ENCODE data around the gene DMRTB1. TPM values are rescaled to one million over a fixed set of nuclear protein-coding genes. Genes with fewer than 3 reads are reported as not detected.
"Not testable (repeated sequence)": the region's sequence is repeated elsewhere in the genome, so short reads cannot be mapped to it uniquely, and the experiment has no call there.

Gene DMRTB1
- total and polyA plus RNA-seq, 2 donors: 0.02 TPM; not detected in 1

GRCh38 chr1:53431805-53432565, 27.2 kb upstream of the DMRTB1 start:
- Histone ChIP-seq H3K9me3 (ENCODE audit: control insufficient read depth in 2 of 2, insufficient read depth in 1 of 2, low read length in 1 of 2) (no peaks in the 10 kb centered on the region), H3K27ac (ENCODE audit: low read depth in 1 of 2, low read length in 1 of 2) (no peak overlapping the region), H3K27me3 (ENCODE audit: control insufficient read depth in 2 of 2, insufficient read depth in 1 of 2, low read length in 1 of 2) (no peaks in the 10 kb centered on the region), H3K4me3 (ENCODE audit: low read length in 2 of 2) (no peak overlapping the region), H3K36me3 (ENCODE audit: control insufficient read depth in 2 of 2, insufficient read depth in 2 of 2, low read length in 1 of 2) (no peaks in the 10 kb centered on the region), H3K4me1 (ENCODE audit: control insufficient read depth in 2 of 2, insufficient read depth in 2 of 2, low read length in 2 of 2) (no peaks in the 10 kb centered on the region)
- 12% methylated on average over 5 of the region's 5 CpGs for WGBS
- DNase-seq (ENCODE audit: low read depth in 6 of 9, low spot score in 9 of 9): peak in 1 of 9 donors; percentile 5

- 96% methylated on average over 3 of the region's 3 CpGs for WGBS
These were observed 26.6 kb upstream of the DMRTB1 start for GRCh38 chr1:53432611-53433010.

GRCh38 chr1:53434405-53435007, 24.7 kb upstream of the DMRTB1 start:
- not testable (repeated sequence) for DNase-seq (ENCODE audit: low read depth in 6 of 9, low spot score in 9 of 9); H3K36me3 ChIP-seq (ENCODE audit: control insufficient read depth in 2 of 2, insufficient read depth in 2 of 2, low read length in 1 of 2); H3K4me3 ChIP-seq (ENCODE audit: low read length in 2 of 2); H3K27ac ChIP-seq (ENCODE audit: low read depth in 1 of 2, low read length in 1 of 2); H3K4me1 ChIP-seq (ENCODE audit: control insufficient read depth in 2 of 2, insufficient read depth in 2 of 2, low read length in 2 of 2); H3K9me3 ChIP-seq (ENCODE audit: control insufficient read depth in 2 of 2, insufficient read depth in 1 of 2, low read length in 1 of 2); H3K27me3 ChIP-seq (ENCODE audit: control insufficient read depth in 2 of 2, insufficient read depth in 1 of 2, low read length in 1 of 2)
- WGBS: 98% methylated on average over 10 of the region's 10 CpGs

More at GRCh38 chr1:53432611-53433010, 26.6 kb upstream of the DMRTB1 start:
- Histone ChIP-seq H3K4me3 (ENCODE audit: low read length in 2 of 2) (no peak overlapping the region), H3K36me3 (ENCODE audit: control insufficient read depth in 2 of 2, insufficient read depth in 2 of 2, low read length in 1 of 2) (no peaks in the 10 kb centered on the region), H3K9me3 (ENCODE audit: control insufficient read depth in 2 of 2, insufficient read depth in 1 of 2, low read length in 1 of 2) (no peaks in the 10 kb centered on the region), H3K4me1 (ENCODE audit: control insufficient read depth in 2 of 2, insufficient read depth in 2 of 2, low read length in 2 of 2) (no peaks in the 10 kb centered on the region), H3K27me3 (ENCODE audit: control insufficient read depth in 2 of 2, insufficient read depth in 1 of 2, low read length in 1 of 2) (no peaks in the 10 kb centered on the region), H3K27ac (ENCODE audit: low read depth in 1 of 2, low read length in 1 of 2) (no peak overlapping the region)
- no peak for DNase-seq (ENCODE audit: low read depth in 6 of 9, low spot score in 9 of 9)

- H3K4me3 ChIP-seq (ENCODE audit: low read length in 2 of 2): no peak overlapping the region
- no peaks in the 10 kb centered on the region for H3K36me3 ChIP-seq (ENCODE audit: control insufficient read depth in 2 of 2, insufficient read depth in 2 of 2, low read length in 1 of 2)
- WGBS: 97% methylated on average over 4 of the region's 4 CpGs
- no peak overlapping the region for H3K27ac ChIP-seq (ENCODE audit: low read depth in 1 of 2, low read length in 1 of 2)
- H3K4me1 ChIP-seq (ENCODE audit: control insufficient read depth in 2 of 2, insufficient read depth in 2 of 2, low read length in 2 of 2): no peaks in the 10 kb centered on the region
- no peak for DNase-seq (ENCODE audit: low read depth in 6 of 9, low spot score in 9 of 9)
- peaks cover 0 to 8% of the 10 kb centered on the region in 2 donors for H3K9me3 ChIP-seq (ENCODE audit: control insufficient read depth in 2 of 2, insufficient read depth in 1 of 2, low read length in 1 of 2)
- no peaks in the 10 kb centered on the region for H3K27me3 ChIP-seq (ENCODE audit: control insufficient read depth in 2 of 2, insufficient read depth in 1 of 2, low read length in 1 of 2)
These were observed 24.0 kb upstream of the DMRTB1 start for GRCh38 chr1:53435151-53435550.

- no peaks in the 10 kb centered on the region for H3K4me1 ChIP-seq (ENCODE audit: control insufficient read depth in 2 of 2, insufficient read depth in 2 of 2, low read length in 2 of 2)
- no peak overlapping the region for H3K27ac ChIP-seq (ENCODE audit: low read depth in 1 of 2, low read length in 1 of 2)
- peaks cover 0 to 8% of the 10 kb centered on the region in 2 donors for H3K9me3 ChIP-seq (ENCODE audit: control insufficient read depth in 2 of 2, insufficient read depth in 1 of 2, low read length in 1 of 2)
- no peaks in the 10 kb centered on the region for H3K36me3 ChIP-seq (ENCODE audit: control insufficient read depth in 2 of 2, insufficient read depth in 2 of 2, low read length in 1 of 2)
- H3K27me3 ChIP-seq (ENCODE audit: control insufficient read depth in 2 of 2, insufficient read depth in 1 of 2, low read length in 1 of 2): no peaks in the 10 kb centered on the region
- DNase-seq (ENCODE audit: low read depth in 6 of 9, low spot score in 9 of 9): no peak
- 98% methylated on average over 79 of the region's 79 CpGs for WGBS
- H3K4me3 ChIP-seq (ENCODE audit: low read length in 2 of 2): no peak overlapping the region
These were observed 20.5 kb upstream of the DMRTB1 start for GRCh38 chr1:53438427-53439336.

- Histone ChIP-seq H3K27ac (ENCODE audit: low read depth in 1 of 2, low read length in 1 of 2) (no peak overlapping the region), H3K36me3 (ENCODE audit: control insufficient read depth in 2 of 2, insufficient read depth in 2 of 2, low read length in 1 of 2) (no peaks in the 10 kb centered on the region), H3K4me1 (ENCODE audit: control insufficient read depth in 2 of 2, insufficient read depth in 2 of 2, low read length in 2 of 2) (no peaks in the 10 kb centered on the region), H3K4me3 (ENCODE audit: low read length in 2 of 2) (no peak overlapping the region), H3K9me3 (ENCODE audit: control insufficient read depth in 2 of 2, insufficient read depth in 1 of 2, low read length in 1 of 2) (peaks cover 0 to 8% of the 10 kb centered on the region in 2 donors), H3K27me3 (ENCODE audit: control insufficient read depth in 2 of 2, insufficient read depth in 1 of 2, low read length in 1 of 2) (no peaks in the 10 kb centered on the region)
- DNase-seq (ENCODE audit: low read depth in 6 of 9, low spot score in 9 of 9): no peak
- WGBS: 98% methylated on average over 58 of the region's 58 CpGs
These were observed 19.6 kb upstream of the DMRTB1 start for GRCh38 chr1:53439337-53440207.

- Histone ChIP-seq H3K4me3 (ENCODE audit: low read length in 2 of 2) (no peak overlapping the region), H3K27ac (ENCODE audit: low read depth in 1 of 2, low read length in 1 of 2) (no peak overlapping the region), H3K36me3 (ENCODE audit: control insufficient read depth in 2 of 2, insufficient read depth in 2 of 2, low read length in 1 of 2) (no peaks in the 10 kb centered on the region), H3K27me3 (ENCODE audit: control insufficient read depth in 2 of 2, insufficient read depth in 1 of 2, low read length in 1 of 2) (no peaks in the 10 kb centered on the region), H3K9me3 (ENCODE audit: control insufficient read depth in 2 of 2, insufficient read depth in 1 of 2, low read length in 1 of 2) (peaks cover 0 to 8% of the 10 kb centered on the region in 2 donors), H3K4me1 (ENCODE audit: control insufficient read depth in 2 of 2, insufficient read depth in 2 of 2, low read length in 2 of 2) (no peaks in the 10 kb centered on the region)
- 98% methylated on average over 6 of the region's 6 CpGs for WGBS
- DNase-seq (ENCODE audit: low read depth in 6 of 9, low spot score in 9 of 9): no peak
These were observed 18.6 kb upstream of the DMRTB1 start for GRCh38 chr1:53440633-53441032.

GRCh38 chr1:53442299-53442698, 16.9 kb upstream of the DMRTB1 start:
- Histone ChIP-seq H3K36me3 (ENCODE audit: control insufficient read depth in 2 of 2, insufficient read depth in 2 of 2, low read length in 1 of 2) (no peaks in the 10 kb centered on the region), H3K4me3 (ENCODE audit: low read length in 2 of 2) (no peak overlapping the region), H3K4me1 (ENCODE audit: control insufficient read depth in 2 of 2, insufficient read depth in 2 of 2, low read length in 2 of 2) (no peaks in the 10 kb centered on the region), H3K27ac (ENCODE audit: low read depth in 1 of 2, low read length in 1 of 2) (no peak overlapping the region), H3K27me3 (ENCODE audit: control insufficient read depth in 2 of 2, insufficient read depth in 1 of 2, low read length in 1 of 2) (no peaks in the 10 kb centered on the region), H3K9me3 (ENCODE audit: control insufficient read depth in 2 of 2, insufficient read depth in 1 of 2, low read length in 1 of 2) (peaks cover 0 to 8% of the 10 kb centered on the region in 2 donors)
- no peak for DNase-seq (ENCODE audit: low read depth in 6 of 9, low spot score in 9 of 9)
- WGBS: 33% methylated on average over 2 of the region's 2 CpGs

Data from thymus (tissue), 11 donors.